Nasal cavity respiratory epithelium epithelial cell of viscerocranial mucosa (primary cell): ENCODE measurements around the gene AQP12A. TPM values are rescaled to one million over a fixed set of nuclear protein-coding genes. Genes with fewer than 3 reads are reported as not detected.

Experiments
- total RNA-seq: library from RNA; depleted of rRNA; stranded (reverse); fragments of >200 nt; gene quantifications from 2 replicates; pipeline ENCODE4 v1.2.3, GENCODE V29; 2014

Gene AQP12A, protein sequence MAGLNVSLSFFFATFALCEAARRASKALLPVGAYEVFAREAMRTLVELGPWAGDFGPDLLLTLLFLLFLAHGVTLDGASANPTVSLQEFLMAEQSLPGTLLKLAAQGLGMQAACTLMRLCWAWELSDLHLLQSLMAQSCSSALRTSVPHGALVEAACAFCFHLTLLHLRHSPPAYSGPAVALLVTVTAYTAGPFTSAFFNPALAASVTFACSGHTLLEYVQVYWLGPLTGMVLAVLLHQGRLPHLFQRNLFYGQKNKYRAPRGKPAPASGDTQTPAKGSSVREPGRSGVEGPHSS
- total RNA-seq: not detected in 2 replicates

DNA sequence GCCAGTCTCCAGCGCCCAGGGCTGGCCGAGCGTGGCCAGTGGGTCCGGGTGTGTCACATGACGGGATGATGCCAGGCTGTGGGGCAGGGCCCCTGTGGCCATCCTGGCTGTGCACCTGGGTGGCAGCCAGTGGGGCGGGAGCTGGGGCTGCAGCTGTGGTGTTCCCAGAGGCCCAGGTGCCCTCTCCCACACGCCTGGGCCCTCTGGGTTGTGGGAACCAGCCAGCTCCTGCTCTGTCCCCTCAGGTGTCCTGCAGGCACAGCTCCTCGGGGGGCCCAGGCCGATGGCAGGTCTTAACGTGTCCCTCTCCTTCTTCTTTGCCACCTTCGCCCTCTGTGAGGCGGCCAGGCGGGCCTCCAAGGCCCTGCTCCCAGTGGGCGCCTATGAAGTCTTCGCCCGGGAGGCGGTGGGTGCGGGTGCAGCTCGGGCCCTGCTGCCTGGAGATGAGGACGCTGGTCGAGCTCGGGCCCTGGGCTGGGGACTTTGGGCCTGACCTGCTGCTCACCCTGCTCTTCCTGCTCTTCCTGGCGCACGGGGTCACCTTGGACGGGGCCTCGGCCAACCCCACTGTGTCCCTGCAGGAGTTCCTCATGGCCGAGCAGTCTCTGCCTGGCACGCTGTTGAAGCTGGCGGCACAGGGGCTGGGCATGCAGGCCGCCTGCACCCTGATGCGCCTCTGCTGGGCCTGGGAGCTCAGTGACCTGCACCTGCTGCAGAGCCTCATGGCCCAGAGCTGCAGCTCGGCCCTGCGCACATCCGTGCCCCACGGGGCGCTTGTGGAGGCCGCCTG lies at the start of gene AQP12A:
Gene AQP12A, plus strand, starts transcription at position 236 of the 790 bp plus-strand sequence. Its CDS starts 48 bp downstream, at position 284.

DNA sequence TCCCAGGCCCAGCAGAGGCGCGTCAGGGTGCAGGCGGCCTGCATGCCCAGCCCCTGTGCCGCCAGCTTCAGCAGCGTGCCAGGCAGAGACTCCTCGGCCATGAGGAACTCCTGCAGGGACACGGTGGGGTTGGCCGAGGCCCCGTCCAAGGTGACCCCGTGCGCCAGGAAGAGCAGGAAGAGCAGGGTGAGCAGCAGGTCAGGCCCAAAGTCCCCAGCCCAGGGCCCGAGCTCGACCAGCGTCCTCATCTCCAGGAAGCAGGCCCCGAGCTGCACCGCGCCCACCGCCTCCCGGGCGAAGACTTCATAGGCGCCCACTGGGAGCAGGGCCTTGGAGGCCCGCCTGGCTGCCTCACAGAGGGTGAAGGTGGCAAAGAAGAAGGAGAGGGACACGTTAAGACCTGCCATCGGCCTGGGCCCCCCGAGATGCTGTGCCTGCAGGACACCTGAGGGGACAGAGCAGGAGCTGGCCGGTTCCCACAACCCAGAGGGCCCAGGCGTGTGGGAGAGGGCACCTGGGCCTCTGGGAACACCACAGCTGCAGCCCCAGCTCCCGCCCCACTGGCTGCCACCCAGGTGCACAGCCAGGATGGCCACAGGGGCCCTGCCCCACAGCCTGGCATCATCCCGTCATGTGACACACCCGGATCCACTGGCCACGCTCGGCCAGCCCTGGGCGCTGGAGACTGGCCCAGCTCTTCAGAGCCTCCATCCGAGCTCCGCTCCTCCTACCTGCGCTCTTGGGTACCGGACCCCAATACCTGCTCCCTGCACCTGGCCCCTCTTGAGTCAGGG lies 9.0 kb upstream of the AQP12A start, which contains the start of gene AQP12B:
Gene AQP12B, minus strand, starts transcription at position 455 of the 794 bp plus-strand sequence. Its CDS starts 48 bp downstream, at position 407.

Other genes with a start within 250 kb of the AQP12A start
- gene ANKMY1, start 133.9 kb upstream of the AQP12A start, total RNA-seq: 9.9 and 11.8 TPM in 2 replicates
- gene DUSP28, start 131.5 kb upstream of the AQP12A start, total RNA-seq: 2.4 and 2.6 TPM in 2 replicates
- 13.0 and 49.7 TPM in 2 replicates for gene RNPEPL1, start 123.4 kb upstream of the AQP12A start, total RNA-seq
- gene CAPN10, start 105.1 kb upstream of the AQP12A start, total RNA-seq: 13.7 and 20.3 TPM in 2 replicates
- 0.34 and 0.85 TPM in 2 replicates for gene GPR35, start 66.4 kb upstream of the AQP12A start, total RNA-seq
- gene AQP12B, start 9.0 kb upstream of the AQP12A start, total RNA-seq: not detected in 2 replicates
- gene KIF1A, start 128.4 kb downstream of the AQP12A start, total RNA-seq: 0.07 TPM in 1 of 2 replicates, not detected in the other
- gene AGXT, start 177.0 kb downstream of the AQP12A start, total RNA-seq: not detected in 2 replicates
- 1.4 and 5.9 TPM in 2 replicates for gene MAB21L4, start 204.3 kb downstream of the AQP12A start, total RNA-seq
- not detected in 2 replicates for gene CROCC2, start 214.5 kb downstream of the AQP12A start, total RNA-seq